WERI-Rb-1 (cell line): ENCODE results near the gene CAMSAP1.

ENCODE experiments used
- DNase-seq: peaks from one replicate; pipeline ENCODE4 v3.0.0-alpha.2; 2020
- H3K27ac ChIP-seq: fragments of 250-450 bp; sonication (Bioruptor Pico); 2 replicates; pipeline ENCODE4 v1.5.1; 2020; ENCODE audit warnings: mild to moderate bottlenecking, moderate library complexity
- H3K27me3 ChIP-seq: fragments of 250-450 bp; sonication (Bioruptor Pico); 2 replicates; pipeline ENCODE4 v1.5.1; 2021; ENCODE audit warnings: mild to moderate bottlenecking, low read depth, moderate library complexity; ENCODE audit not compliant: insufficient read depth, severe bottlenecking
- H3K36me3 ChIP-seq: fragments of 250-450 bp; sonication (Bioruptor Pico); 2 replicates; pipeline ENCODE4 v1.5.1; 2020; ENCODE audit warnings: mild to moderate bottlenecking, moderate library complexity
- H3K4me3 ChIP-seq: 2 replicates; pipeline ENCODE4 v1.5.1; 2011; ENCODE audit warnings: low read depth, mild to moderate bottlenecking, control low read depth, low read length
- H3K9me3 ChIP-seq: fragments of 250-450 bp; sonication (Bioruptor Pico); 2 replicates; pipeline ENCODE4 v1.5.1; 2021; ENCODE audit warnings: mild to moderate bottlenecking, moderate library complexity; ENCODE audit not compliant: severe bottlenecking
- TF ChIP-seq, protein P1 (sequence below): IDR thresholded peaks from 2 replicates; pipeline ENCODE4 v1.5.1; 2011; ENCODE audit warnings: low read depth, mild to moderate bottlenecking, control low read depth, inconsistent platforms, low read length

CAMSAP1 gene

DNA sequence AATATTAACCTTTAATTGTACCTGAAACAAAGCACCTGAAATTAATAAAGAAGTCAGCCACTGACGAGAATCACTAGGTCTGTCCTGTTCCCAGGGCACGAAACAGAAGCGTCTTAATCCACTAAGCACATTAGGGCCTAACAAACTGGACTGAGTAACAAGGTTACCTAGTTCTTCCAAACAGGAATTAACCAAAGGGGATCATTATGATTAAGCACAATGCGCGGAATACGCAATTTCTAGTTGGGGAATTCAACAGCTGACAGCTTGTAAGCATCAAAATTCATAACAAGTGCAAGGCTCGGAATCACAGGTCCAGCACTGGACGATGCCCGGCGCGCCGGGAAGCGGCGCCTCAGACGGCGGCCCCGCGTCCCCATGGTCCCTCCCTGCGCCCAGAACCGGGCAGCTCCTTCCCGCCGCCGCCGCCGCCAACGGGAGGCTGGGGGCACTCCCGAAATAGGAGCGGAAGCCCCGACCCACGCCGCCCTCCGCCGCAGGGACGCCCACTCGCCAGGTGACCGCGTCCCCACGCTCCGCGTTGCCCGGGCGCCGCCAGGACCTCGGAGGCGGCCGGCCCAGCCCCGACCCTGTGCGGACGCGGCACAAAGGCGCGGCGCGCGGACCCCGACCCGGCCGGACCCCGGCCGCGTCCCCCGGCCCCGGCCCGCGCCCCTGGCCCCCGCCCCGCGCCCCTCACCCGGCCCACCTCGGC is 898 bp downstream of the CAMSAP1 start:
- Histone ChIP-seq H3K36me3 (peaks cover 42% of the 10 kb centered on the region), H3K27ac (peak overlapping the region; percentile 88), H3K27me3 (no peaks in the 10 kb centered on the region), H3K9me3 (no peaks in the 10 kb centered on the region), H3K4me3 (peak overlapping the region; percentile 52)
- DNase-seq = no peak
- TF ChIP-seq, protein P1, sequence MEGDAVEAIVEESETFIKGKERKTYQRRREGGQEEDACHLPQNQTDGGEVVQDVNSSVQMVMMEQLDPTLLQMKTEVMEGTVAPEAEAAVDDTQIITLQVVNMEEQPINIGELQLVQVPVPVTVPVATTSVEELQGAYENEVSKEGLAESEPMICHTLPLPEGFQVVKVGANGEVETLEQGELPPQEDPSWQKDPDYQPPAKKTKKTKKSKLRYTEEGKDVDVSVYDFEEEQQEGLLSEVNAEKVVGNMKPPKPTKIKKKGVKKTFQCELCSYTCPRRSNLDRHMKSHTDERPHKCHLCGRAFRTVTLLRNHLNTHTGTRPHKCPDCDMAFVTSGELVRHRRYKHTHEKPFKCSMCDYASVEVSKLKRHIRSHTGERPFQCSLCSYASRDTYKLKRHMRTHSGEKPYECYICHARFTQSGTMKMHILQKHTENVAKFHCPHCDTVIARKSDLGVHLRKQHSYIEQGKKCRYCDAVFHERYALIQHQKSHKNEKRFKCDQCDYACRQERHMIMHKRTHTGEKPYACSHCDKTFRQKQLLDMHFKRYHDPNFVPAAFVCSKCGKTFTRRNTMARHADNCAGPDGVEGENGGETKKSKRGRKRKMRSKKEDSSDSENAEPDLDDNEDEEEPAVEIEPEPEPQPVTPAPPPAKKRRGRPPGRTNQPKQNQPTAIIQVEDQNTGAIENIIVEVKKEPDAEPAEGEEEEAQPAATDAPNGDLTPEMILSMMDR = no peak

GRCh38 chr9:135905380-135906258 is 1.7 kb downstream of the CAMSAP1 start:
- no peaks in the 10 kb centered on the region for H3K9me3 ChIP-seq
- no peak for DNase-seq

DNA sequence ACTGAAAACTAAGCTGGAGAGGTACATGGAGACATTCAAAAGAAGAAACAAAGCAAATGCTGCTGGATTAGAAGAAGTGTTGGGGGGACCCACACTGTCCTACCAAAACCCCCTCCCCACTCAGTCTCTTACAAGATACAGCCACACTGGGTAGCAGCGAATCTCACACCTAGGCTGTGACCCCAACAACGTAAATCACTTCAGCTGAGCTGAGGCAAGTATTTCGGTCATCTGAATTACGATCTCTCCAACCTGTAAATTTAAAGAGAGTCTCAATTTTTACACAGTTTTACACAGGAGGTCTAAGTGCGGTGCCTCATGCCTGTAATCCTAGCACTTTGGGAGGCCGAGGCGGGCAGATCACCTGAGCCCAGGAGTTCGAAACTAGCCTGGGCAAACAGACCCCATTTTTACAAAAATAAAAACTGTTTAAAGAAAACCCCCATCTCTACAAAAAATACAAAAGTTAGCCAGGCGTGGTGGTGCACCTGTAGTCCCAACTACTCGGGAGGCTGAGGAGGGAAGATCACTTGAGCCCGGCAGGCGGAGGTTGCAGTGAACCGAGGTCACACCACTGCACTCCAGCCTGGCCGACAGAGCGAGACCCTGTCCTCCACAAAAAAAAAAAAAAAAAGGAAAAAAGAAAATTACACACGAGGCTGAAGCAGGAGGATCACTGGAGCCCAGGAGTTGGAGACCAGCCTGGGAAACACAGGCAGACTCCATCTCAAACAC is 3.4 kb downstream of the CAMSAP1 start:
- TF ChIP-seq, protein P1 = no peak
- Histone ChIP-seq H3K9me3 (no peaks in the 10 kb centered on the region), H3K27ac (no peak overlapping the region), H3K36me3 (peaks cover 20% of the 10 kb centered on the region), H3K27me3 (no peaks in the 10 kb centered on the region), H3K4me3 (no peak overlapping the region)
- no peak for DNase-seq

More at GRCh38 chr9:135905380-135906258, 1.7 kb downstream of the CAMSAP1 start:
- H3K4me3 ChIP-seq = peak overlapping the region; percentile 52
- TF ChIP-seq, protein P1 = no peak
- no peaks in the 10 kb centered on the region for H3K27me3 ChIP-seq
- H3K36me3 ChIP-seq = peaks cover 34% of the 10 kb centered on the region
- peak overlapping the region; percentile 88 for H3K27ac ChIP-seq

DNA sequence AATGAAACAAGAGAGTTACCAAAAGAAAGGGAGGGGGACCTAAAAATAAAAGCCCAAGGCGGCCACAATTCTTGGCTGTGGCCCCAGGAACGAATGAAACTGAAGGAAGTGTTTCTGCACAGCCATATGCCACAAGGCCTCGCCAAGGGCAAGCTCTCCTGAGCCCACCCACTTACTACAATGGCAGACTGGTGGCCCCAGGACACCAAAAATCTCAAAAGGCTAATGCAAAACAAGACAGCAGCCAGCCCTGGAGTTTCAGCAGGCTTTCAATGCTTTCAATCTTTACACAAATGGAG is 4.0 kb downstream of the CAMSAP1 start:
- DNase-seq = no peak
- H3K27ac ChIP-seq = peak overlapping the region; percentile 2; the same call in 1 of the 2 replicates
- TF ChIP-seq, protein P1 = no peak
- no peak overlapping the region for H3K4me3 ChIP-seq
- no peaks in the 10 kb centered on the region for H3K27me3 ChIP-seq
- peaks cover 19% of the 10 kb centered on the region for H3K36me3 ChIP-seq
- H3K9me3 ChIP-seq = no peaks in the 10 kb centered on the region

DNA sequence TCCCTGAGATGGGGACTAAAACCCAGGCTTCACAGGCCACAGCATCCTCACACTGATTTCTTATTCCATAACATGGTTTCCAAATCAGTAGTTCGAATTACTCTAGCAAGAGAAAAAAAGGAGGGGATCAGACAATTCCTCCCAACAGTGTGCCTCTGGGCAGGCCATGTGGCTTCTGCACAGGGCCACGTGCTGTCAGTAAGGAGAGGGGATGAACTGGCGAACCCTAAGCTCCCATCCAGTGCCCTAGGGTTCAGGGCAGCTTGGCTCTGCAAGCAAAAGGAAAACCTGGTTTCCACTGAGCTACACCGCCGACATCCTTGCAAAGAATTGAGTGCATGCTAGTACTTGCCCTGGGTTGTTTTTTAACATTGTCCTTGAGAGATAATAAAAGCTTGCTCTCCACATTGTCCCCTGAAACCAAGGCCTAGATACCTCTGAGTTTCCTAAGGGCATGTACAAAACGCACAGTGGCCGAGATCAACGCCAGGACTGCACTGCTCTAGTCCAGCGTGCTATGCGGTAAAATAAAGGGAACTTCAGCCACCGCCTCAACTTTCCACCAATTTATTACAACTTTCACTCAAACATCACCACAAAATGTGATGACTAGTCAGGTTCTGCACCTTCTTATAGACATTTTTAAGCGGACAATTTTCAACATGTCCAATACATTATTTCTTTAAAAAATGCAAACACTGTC is 4.5 kb downstream of the CAMSAP1 start:
- H3K9me3 ChIP-seq = no peaks in the 10 kb centered on the region
- H3K4me3 ChIP-seq = no peak overlapping the region
- TF ChIP-seq, protein P1 = no peak
- no peaks in the 10 kb centered on the region for H3K27me3 ChIP-seq
- H3K27ac ChIP-seq = peak overlapping the region; percentile 48
- peaks cover 20% of the 10 kb centered on the region for H3K36me3 ChIP-seq
- no peak for DNase-seq
